Measurements from ENCODE around the gene SND1.

SND1 gene

GRCh38 chr7:127776776-127777386, 124.9 kb downstream of the SND1 start:
- DNase-seq, result no peak

GRCh38 chr7:127780489-127780888, 128.5 kb downstream of the SND1 start:
- no peak for DNase-seq

- DNase-seq, result no peak
Observed at GRCh38 chr7:127781081-127781480, 129.1 kb downstream of the SND1 start.

- no peak for DNase-seq
Observed at GRCh38 chr7:127782075-127782474, 130.1 kb downstream of the SND1 start.

GRCh38 chr7:127782654-127783559, 130.9 kb downstream of the SND1 start:
- DNase-seq, result no peak

GRCh38 chr7:127786184-127786583, 134.2 kb downstream of the SND1 start:
- no peak for DNase-seq

GRCh38 chr7:127789031-127789430, 137.0 kb downstream of the SND1 start:
- DNase-seq, result peak; percentile 55

- no peak for DNase-seq
Observed at GRCh38 chr7:127791446-127792189, 139.6 kb downstream of the SND1 start.

GRCh38 chr7:127792528-127793342, 140.7 kb downstream of the SND1 start:
- no peak for DNase-seq

- no peak for DNase-seq
Observed at GRCh38 chr7:127793582-127793981, 141.6 kb downstream of the SND1 start.

- DNase-seq, result no peak
Observed at GRCh38 chr7:127794136-127794535, 142.1 kb downstream of the SND1 start.

GRCh38 chr7:127794551-127794950, 142.6 kb downstream of the SND1 start:
- peak; percentile 62 for DNase-seq

GRCh38 chr7:127798023-127798422, 146.0 kb downstream of the SND1 start:
- no peak for DNase-seq

GRCh38 chr7:127798769-127799372, 146.9 kb downstream of the SND1 start:
- no peak for DNase-seq

GRCh38 chr7:127799535-127800305, 147.7 kb downstream of the SND1 start:
- DNase-seq, result no peak

- DNase-seq, result no peak
Observed at GRCh38 chr7:127802845-127803244, 150.9 kb downstream of the SND1 start.

GRCh38 chr7:127803626-127804025, 151.6 kb downstream of the SND1 start:
- DNase-seq, result no peak

GRCh38 chr7:127807340-127807739, 155.3 kb downstream of the SND1 start:
- DNase-seq, result no peak

GRCh38 chr7:127807829-127808228, 155.8 kb downstream of the SND1 start:
- DNase-seq, result no peak

GRCh38 chr7:127809261-127809702, 157.3 kb downstream of the SND1 start:
- no peak for DNase-seq

- DNase-seq, result no peak
Observed at GRCh38 chr7:127810113-127810512, 158.1 kb downstream of the SND1 start.

All from NCI-H446 treated with DMSO at 0.1 percent for 48 hours (cell line).